Thyroid gland (tissue), 4 donors: ENCODE measurements around the gene AMPD2. TPM values are rescaled to one million over a fixed set of nuclear protein-coding genes. Genes with fewer than 3 reads are reported as not detected.

Experiments used
- DNase-seq, 2 donors: peaks; one replicate each; pipeline ENCODE4 v3.0.0-alpha.2; 2019
- H3K27ac ChIP-seq, 3 donors: fragments of 200-600 bp; sonication (generic); 1 replicate in 2 of 3; 2 replicates in 1 of 3; pipeline ENCODE4 v1.5.1; 2016 to 2019; ENCODE audit warnings: mild to moderate bottlenecking in 1 of 3, moderate library complexity in 1 of 3
- H3K27me3 ChIP-seq: fragments of 200-600 bp; sonication (generic); one replicate; pipeline ENCODE4 v1.5.1; 2019
- H3K36me3 ChIP-seq, 2 donors: fragments of 200-600 bp; sonication (generic); one replicate each; pipeline ENCODE4 v1.5.1; 2016 to 2019
- H3K4me1 ChIP-seq, 2 donors: fragments of 200-600 bp; sonication (generic); one replicate each; pipeline ENCODE4 v1.5.1; 2017 to 2019
- H3K4me3 ChIP-seq, 3 donors: fragments of 200-600 bp; sonication (generic); replicated peaks in 1 of 3; 1 replicate in 2 of 3; 2 replicates in 1 of 3; pipeline ENCODE4 v1.5.1; 2016; ENCODE audit warnings: mild to moderate bottlenecking in 1 of 3
- H3K9me3 ChIP-seq: fragments of 200-600 bp; sonication (generic); one replicate; pipeline ENCODE4 v1.5.1; 2017
- CTCF ChIP-seq, 6 experiments: fragments of 200-600 bp in 3 of 6; fragments of 450-650 bp in 3 of 6; sonication (generic) in 3 of 6; IDR thresholded peaks; one replicate each; pipeline ENCODE4 v1.5.1; 2016 to 2019; ENCODE audit warnings: antibody characterized with exemption in 6 of 6, mild to moderate bottlenecking in 2 of 6, inconsistent platforms in 1 of 6, moderate library complexity in 1 of 6
- POLR2A ChIP-seq, 2 donors: fragments of 450-650 bp; IDR thresholded peaks; one replicate each; pipeline ENCODE4 v1.6.1; 2017; ENCODE audit warnings: antibody characterized with exemption in 2 of 2, mild to moderate bottlenecking in 2 of 2, moderate library complexity in 1 of 2
- WGBS, 2 donors: methylation state at CpG; one replicate each; pipeline ENCODE4 v1.1.5; 2017; 5-methylcytosine and 5-hydroxymethylcytosine counted together
- intact Hi-C: fragments of 100-400 bp; cut with DNase I; formaldehyde crosslinking; loops from one replicate; pipeline ENCODE4 v1.15.1; 2023
- total RNA-seq, 4 donors: library from RNA; depleted of rRNA; stranded (reverse); fragments of >200 nt; gene quantifications; one replicate each; pipeline ENCODE4 v1.2.3, GENCODE V29; 2016

The AMPD2 gene
- total RNA-seq, 4 donors from 2014 or later: 31.2 to 74.8 (median 46.8) TPM

GRCh38 chr1:109634771-109635750 lies 15.4 kb downstream of the AMPD2 start:
- 58 to 67% methylated on average over 13 of the region's 13 CpGs for WGBS, 2 donors
- Histone ChIP-seq H3K27me3 (no peaks in the 10 kb centered on the region), H3K4me1 (no peaks in the 10 kb centered on the region), H3K27ac (no peak overlapping the region), H3K9me3 (no peaks in the 10 kb centered on the region), H3K4me3 (no peak overlapping the region), H3K36me3 (peaks cover 5 to 10% of the 10 kb centered on the region in 2 donors)
- DNase-seq: no peak
- intact Hi-C loops: loop anchor here (5.0 to 10.0 kb wide), 2 partner anchors 88 to 560 kb away; partner anchors contain the start of genes GNAI3 and TAF13
- TF ChIP-seq CTCF (IDR thresholded peaks at IDR 0.05): no peak

GRCh38 chr1:109635862-109636200 lies 16.2 kb downstream of the AMPD2 start:
- DNase-seq: no peak
- intact Hi-C loops: loop anchor here (10.0 kb wide), 1 partner anchor 561 kb away; the partner anchor contains the start of gene TAF13
- Histone ChIP-seq H3K27me3 (no peaks in the 10 kb centered on the region), H3K4me3 (no peak overlapping the region), H3K27ac (no peak overlapping the region), H3K36me3 (peaks cover 4 to 10% of the 10 kb centered on the region in 2 donors), H3K4me1 (no peaks in the 10 kb centered on the region), H3K9me3 (no peaks in the 10 kb centered on the region)
- TF ChIP-seq CTCF (IDR thresholded peaks at IDR 0.05) (no peak), POLR2A (IDR thresholded peaks at IDR 0.05) (no peak)
- 88 to 95% methylated on average over 2 of the region's 2 CpGs for WGBS, 2 donors

- intact Hi-C loops: loop anchor here (10.0 kb wide), 1 partner anchor 562 kb away; the partner anchor contains the start of gene TAF13
- TF ChIP-seq POLR2A (IDR thresholded peaks at IDR 0.05) (no peak), CTCF (IDR thresholded peaks at IDR 0.05) (no peak)
- H3K9me3 ChIP-seq: no peaks in the 10 kb centered on the region
- DNase-seq: no peak
- peaks cover 0 to 4% of the 10 kb centered on the region in 2 donors for H3K36me3 ChIP-seq
- H3K4me1 ChIP-seq: no peaks in the 10 kb centered on the region
- no peak overlapping the region for H3K4me3 ChIP-seq
- no peak overlapping the region for H3K27ac ChIP-seq
- 58 to 75% methylated on average over 5 to 9 of the region's 9 CpGs for WGBS, 2 donors
- no peaks in the 10 kb centered on the region for H3K27me3 ChIP-seq
Observed at GRCh38 chr1:109636201-109636952, 16.7 kb downstream of the AMPD2 start.

GRCh38 chr1:109637446-109637845 lies 17.8 kb downstream of the AMPD2 start:
- no peak for TF ChIP-seq POLR2A (IDR thresholded peaks at IDR 0.05)
- TF ChIP-seq CTCF (IDR thresholded peaks at IDR 0.05): no peak
- Histone ChIP-seq H3K27ac (no peak overlapping the region), H3K9me3 (no peaks in the 10 kb centered on the region), H3K4me1 (no peaks in the 10 kb centered on the region), H3K4me3 (no peak overlapping the region), H3K27me3 (no peaks in the 10 kb centered on the region), H3K36me3 (no peaks in the 10 kb centered on the region)
- intact Hi-C loops: loop anchor here (10.0 kb wide), 1 partner anchor 563 kb away; the partner anchor contains the start of gene TAF13
- DNase-seq: no peak
- WGBS, 2 donors: 88 to 96% methylated on average over 7 of the region's 7 CpGs
